Gastrocnemius medialis (tissue), 4 donors: ENCODE results near the gene STBD1.
A peak's percentile ranks its signal among the peaks of the same experiment; 100 is the strongest.

ENCODE experiments used
- POLR2A ChIP-seq, 2 donors: fragments of 450-650 bp; IDR thresholded peaks; one replicate each; pipeline ENCODE4 v1.6.1; 2017; ENCODE audit warnings: antibody characterized with exemption in 2 of 2, mild to moderate bottlenecking in 2 of 2, moderate library complexity in 2 of 2
- TF ChIP-seq, protein P1 (sequence below), 5 experiments: fragments of 450-650 bp in 3 of 5; fragments of 200-600 bp in 2 of 5; sonication (generic) in 2 of 5; IDR thresholded peaks in 4 of 5; conservative IDR thresholded peaks in 1 of 5; 1 replicate in 4 of 5; 2 replicates in 1 of 5; pipeline ENCODE4 v1.5.1; 2016 to 2019; ENCODE audit warnings: antibody characterized with exemption in 5 of 5, mild to moderate bottlenecking in 3 of 5, moderate library complexity in 3 of 5

GRCh38 chr4:76311896-76312331, 5.4 kb downstream of the STBD1 start:
- TF ChIP-seq, protein P1, sequence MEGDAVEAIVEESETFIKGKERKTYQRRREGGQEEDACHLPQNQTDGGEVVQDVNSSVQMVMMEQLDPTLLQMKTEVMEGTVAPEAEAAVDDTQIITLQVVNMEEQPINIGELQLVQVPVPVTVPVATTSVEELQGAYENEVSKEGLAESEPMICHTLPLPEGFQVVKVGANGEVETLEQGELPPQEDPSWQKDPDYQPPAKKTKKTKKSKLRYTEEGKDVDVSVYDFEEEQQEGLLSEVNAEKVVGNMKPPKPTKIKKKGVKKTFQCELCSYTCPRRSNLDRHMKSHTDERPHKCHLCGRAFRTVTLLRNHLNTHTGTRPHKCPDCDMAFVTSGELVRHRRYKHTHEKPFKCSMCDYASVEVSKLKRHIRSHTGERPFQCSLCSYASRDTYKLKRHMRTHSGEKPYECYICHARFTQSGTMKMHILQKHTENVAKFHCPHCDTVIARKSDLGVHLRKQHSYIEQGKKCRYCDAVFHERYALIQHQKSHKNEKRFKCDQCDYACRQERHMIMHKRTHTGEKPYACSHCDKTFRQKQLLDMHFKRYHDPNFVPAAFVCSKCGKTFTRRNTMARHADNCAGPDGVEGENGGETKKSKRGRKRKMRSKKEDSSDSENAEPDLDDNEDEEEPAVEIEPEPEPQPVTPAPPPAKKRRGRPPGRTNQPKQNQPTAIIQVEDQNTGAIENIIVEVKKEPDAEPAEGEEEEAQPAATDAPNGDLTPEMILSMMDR (IDR thresholded peaks at IDR 0.05 in 4 of 5, conservative IDR thresholded peaks at IDR 0.05 in 1 of 5): no peak
- peak in 1 of 2 donors; percentile 19 for TF ChIP-seq POLR2A (IDR thresholded peaks at IDR 0.05)
